Renal pelvis (tissue), 4 donors: ENCODE measurements around the gene AXIN1. TPM values are rescaled to one million over a fixed set of nuclear protein-coding genes. Genes with fewer than 3 reads are reported as not detected.
"Not testable (repeated sequence)": the region's sequence is repeated elsewhere in the genome, so short reads cannot be mapped to it uniquely, and the experiment has no call there.

Experiments used
- DNase-seq: peaks from one replicate; pipeline ENCODE4 v3.0.0-alpha.2; 2013
- polyA plus RNA-seq, 3 donors: library from polyadenylated mRNA; unstranded; fragments of 120-200 nt; gene quantifications; one replicate each; pipeline ENCODE4 v1.2.1, GENCODE V29; 2013; ENCODE audit not compliant: insufficient read length in 3 of 3

Gene AXIN1
- polyA plus RNA-seq, 3 donors, result 21.9 to 22.9 (median 22.7) TPM

GRCh38 chr16:386641-387156 lies 34.2 kb upstream of the AXIN1 start:
- no peak for DNase-seq

- DNase-seq, result no peak
Observed at GRCh38 chr16:383326-384051, 31.0 kb upstream of the AXIN1 start.

- no peak for DNase-seq
Observed at GRCh38 chr16:381789-382717, 29.5 kb upstream of the AXIN1 start, which contains the start of gene PGAP6. Gene PGAP6 (minus strand): TSS chr16:381978. CDS start chr16:381821, 157 bp downstream.

DNA sequence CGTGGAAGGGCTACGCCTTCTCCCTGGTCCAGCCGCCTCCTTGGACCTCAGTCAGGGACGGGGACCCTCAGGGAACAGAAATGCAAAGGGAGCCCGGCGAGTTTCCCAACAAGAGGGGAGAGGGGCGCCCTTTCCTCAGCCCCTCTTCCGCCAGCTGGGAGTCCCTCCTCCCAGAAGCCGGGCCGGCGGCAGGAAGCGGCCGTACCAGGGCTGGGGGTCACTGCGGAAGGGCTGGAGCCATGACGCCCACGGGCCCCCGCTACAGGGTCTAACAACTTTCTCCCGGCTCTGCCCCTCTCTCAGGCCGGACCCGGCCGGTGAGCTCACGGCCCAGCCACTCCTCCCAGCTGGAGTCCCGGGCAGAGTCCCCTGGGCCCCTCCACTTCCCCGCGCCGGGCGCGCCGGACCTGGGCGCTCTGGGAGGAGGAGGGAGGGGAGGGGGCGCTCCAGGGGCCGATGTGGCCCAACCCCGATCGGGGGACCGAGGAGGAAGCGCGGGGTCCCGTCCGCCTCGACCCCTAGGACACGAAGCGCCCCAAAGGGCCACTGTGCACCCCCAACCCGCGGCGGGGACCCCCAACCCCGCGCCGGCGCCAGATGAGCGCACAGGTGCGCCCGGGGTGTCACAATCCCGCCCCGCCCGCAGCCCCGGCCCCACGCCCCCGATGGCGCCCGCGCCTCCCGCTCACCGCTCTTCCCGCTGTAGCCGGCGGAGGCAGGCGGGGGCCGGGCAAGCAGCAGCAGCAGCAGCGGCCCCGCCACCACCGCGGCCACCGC lies 28.7 kb upstream of the AXIN1 start:
- DNase-seq, result no peak

DNA sequence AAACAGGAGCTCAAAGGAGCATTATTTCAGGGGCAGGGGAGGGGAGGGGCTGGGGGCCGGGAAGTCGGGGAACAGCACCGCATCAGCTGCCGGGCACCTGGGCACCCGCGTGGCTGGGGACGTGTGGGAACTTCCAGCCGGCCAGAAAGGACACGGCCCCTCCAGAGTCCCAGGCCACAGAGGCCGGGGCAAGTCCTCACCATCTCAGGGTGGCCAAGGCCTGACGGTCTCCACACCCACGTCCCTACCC lies 28.2 kb upstream of the AXIN1 start:
- no peak for DNase-seq

DNA sequence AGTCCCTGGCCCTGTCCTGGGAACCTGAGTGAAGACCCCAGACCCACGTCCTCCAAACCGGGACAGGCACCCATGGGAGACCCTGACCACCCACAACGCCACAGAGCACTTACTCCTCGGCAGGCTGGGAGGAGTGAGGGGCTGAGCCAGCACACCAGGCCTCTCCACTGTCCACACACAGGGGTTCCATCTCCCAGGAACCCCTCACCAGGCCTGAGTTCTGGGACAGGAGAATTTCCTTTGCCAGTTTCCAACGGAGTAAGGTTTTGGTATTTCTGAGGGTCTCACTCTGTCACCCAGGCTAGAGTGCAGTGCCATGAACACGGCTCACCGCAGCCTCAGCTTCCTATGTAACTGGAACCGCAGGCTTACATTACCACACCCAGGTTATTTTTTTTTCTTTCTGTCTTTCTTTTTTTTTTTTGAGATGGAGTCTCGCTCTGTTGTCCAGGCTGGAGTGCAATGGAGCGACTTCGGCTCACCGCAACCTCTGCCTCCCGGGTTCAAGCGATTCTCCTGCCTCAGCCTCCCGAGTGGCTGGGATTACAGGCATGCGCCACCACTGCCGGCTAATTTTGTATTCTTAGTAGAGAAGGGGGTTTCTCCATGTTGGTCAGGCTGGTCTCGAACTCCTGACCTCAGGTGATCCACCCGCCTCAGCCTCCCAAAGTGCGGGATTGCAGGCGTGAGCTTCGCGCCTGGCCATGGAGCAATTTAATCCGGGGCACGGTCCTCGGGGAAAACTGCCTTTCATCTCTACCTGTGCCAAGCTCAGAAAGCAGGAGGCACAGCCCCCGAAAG lies 27.6 kb upstream of the AXIN1 start:
- no peak for DNase-seq

GRCh38 chr16:379183-379960 lies 26.8 kb upstream of the AXIN1 start:
- DNase-seq, result no peak

GRCh38 chr16:378821-379182 lies 26.3 kb upstream of the AXIN1 start:
- DNase-seq, result no peak

DNA sequence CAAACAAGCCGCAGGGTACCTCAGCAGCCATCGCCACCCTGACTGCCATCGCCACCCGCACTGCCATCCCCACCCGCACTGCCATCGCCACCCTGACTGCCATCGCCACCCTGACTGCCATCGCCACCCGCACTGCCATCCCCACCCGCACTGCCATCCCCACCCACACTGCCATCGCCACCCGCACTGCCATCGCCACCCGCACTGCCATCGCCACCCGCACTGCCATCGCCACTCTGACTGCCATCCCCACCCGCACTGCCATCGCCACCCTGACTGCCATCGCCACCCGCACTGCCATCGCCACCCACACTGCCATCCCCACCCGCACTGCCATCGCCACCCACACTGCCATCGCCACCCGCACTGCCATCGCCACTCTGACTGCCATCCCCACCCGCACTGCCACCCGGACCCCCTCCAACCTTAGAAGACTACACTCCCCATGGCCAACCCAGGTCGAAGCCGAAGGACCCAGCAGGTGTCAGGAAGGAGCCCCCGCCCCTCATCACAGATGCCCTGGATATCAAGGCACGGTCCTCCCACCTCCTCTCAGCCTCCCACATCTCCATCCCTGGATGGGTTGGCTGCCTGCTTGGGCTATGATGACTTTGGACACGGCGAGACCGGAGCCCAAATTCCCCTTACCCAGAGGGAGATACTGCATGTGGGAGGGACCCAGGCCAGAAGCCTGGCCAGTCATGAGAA lies 25.7 kb upstream of the AXIN1 start:
- DNase-seq, result not testable (repeated sequence)

DNA sequence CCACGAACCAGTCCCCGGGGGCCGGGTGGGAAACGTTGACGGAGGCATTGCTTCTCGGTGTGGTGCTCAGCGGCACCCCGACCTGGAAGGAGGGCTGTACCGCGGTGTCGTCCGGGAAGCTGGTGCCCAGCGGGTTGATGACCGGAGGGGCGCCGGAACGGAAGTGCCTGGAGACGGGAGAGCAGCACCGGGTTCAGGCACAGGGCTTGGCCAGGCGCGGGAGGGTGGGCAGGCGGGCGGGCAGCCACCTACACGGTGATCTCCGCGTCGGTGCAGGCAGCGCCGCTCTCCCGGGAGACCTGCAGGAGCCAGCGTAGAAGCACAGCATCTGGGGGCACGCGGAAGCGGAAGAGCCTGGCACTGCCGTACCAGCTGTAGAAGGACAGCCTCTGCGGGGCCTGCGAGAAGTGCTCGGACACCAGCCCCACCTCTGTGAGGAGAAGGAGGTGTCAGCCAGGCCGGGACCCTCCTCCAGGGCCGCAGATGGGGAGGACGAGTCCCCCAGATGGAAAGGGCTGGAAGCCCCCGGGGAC lies 25.0 kb upstream of the AXIN1 start:
- DNase-seq, result no peak

GRCh38 chr16:376817-377418 lies 24.4 kb upstream of the AXIN1 start:
- DNase-seq, result no peak

DNA sequence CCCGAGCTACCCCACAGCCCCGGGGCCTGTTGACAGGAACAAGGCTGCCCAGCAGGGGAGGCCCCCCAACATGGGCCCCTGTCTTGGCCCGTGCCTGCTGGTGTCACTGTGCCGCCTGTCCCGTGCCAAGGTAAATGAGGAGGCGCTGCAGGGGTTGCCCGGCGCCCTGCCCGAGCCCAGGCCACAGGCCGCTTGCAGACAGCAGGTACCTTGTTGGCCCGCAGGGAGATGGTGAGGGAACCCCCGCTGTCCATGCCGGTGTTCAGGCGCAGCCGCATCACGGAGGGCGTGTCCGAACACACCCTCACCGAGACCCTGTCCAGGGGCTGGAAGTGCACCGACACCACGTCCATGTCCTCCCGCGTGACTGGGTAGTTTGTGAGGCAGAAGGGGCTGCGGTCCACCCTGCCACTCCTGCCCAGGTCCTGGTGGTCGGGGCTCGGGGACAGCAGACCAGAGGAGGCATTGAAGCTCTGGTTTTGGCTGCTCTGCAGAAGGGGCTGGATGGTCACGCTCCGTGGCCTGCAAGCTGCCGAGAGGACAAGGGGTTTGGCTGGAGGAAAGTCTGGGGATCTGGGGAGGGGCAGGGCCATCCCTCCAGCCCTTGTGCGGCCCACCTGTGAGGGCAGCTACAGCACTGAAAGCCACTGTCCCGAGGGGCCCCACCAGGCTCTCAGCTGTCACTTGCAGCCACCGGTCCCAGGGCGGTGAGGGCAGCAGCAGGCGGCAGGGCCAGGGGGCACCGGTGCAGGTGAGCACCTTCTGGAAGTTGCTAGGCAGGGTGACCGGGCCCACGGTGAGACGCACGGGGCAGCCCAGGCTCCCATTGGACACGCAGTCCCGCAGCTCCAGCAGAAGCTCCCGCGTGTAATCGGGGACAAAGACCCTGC lies 23.6 kb upstream of the AXIN1 start:
- DNase-seq, result no peak

DNA sequence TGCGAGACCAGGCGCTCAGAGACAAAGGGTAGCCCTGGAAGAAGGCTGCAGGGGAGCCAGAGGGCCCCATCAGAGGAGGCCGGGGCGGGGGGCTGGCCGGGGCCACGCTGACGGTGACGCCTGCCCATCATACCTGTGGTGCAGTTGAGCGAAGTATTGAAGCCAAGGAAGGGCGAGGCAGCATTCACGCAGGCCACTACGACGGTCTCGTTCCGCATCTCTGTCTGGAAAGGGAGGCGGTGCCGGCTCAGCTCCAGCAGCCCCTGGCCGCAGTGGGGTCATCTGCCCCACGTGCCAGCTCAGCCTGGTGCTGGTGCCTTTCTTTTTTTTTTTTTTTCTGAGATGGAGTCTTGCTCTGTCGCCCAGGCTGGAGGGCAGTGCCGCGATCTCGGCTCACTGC lies 22.7 kb upstream of the AXIN1 start:
- DNase-seq, result no peak

DNA sequence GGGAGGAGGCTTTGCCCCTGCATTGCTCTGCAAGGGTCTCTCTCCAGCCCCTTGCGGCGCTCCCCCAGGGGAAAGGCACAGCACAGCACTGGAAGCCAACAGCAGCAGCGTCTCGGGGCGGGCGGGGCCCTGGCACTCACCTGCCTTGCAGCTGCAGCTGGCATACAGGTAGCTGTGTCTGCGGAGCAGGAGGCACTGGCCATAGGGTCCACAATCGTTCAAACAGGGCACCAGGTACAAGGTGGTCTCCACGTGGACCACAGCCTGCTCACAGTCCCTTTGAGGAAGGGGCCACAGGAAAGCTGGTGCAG lies 22.0 kb upstream of the AXIN1 start:
- DNase-seq, result no peak

DNA sequence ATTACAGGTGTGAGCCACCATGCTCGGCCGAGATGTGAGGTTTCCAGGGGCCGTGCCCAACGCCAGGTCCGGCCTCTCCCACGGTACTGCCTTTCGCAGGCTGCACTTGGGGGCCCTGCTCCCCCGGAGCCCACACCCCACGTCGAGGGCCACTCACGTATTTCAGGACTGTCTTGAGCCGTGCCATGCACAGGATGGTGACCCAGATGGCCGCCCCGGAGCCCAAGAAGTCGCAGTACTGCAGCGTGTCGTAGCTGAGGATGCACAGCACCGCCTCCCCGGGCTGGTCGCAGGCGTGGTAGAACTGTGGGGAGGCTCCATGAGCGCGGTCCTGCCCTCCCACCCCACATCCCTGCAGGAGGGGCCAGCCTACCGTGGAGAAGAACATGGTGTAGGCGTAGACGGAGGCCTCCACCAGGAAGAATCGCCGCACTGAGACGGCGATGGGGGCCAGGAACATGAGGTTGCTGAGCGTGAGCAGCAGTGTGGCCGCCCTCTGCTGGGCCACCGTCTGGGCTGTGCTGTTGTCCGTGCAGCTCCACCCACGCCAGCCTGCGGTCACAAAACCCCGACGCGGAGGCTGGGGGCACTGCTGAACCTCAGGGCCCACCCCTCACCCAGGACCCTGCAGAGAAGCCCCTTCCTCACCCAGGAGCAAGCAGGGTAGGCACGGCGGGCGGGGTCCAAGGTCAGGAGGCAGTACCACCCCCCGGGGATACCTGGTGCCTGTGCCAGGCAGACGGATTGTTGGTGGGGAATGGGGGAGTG lies 21.5 kb upstream of the AXIN1 start:
- DNase-seq, result no peak

DNA sequence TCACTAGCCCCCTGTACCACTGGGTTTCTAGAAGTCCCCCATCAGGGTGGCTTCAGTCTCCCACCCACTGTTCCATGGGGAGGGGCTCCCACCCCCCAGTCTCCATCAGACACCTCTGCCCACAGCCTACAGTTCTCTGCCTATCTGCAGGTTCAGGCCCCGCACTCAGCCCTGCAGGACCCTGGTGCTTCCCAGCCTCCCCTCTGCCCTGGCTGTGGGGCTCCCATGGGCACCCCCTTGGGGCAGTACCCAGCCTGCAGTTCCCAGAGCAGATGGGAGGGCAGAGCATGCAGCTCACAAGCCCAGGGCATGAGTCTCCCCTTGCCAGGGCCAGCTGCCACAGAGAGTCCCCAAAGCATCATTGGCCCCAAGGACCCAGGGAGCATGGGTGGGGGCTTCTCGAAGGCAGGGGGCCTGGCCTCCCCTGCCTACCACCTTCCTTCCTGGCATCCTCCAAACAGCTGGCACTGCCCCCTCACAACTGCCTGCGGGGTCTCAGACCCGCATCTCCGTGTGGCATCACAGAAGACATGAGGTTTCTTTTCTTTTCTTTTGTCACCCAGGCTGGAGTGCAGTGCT lies 20.6 kb upstream of the AXIN1 start:
- no peak for DNase-seq

- no peak for DNase-seq
Observed at GRCh38 chr16:372302-372983, 19.9 kb upstream of the AXIN1 start.
